ENCODE measurements around the gene DIDO1. TPM values are rescaled to one million over a fixed set of nuclear protein-coding genes. Genes with fewer than 3 reads are reported as not detected.

DIDO1 gene
- total and polyA plus RNA-seq, 2 of the 4 experiments (the other 2 are of a cell fraction): 21.8 to 28.1 TPM

GRCh38 chr20:62885046-62885895, 41.0 kb downstream of the DIDO1 start:
- intact Hi-C loops (cut with micrococcal nuclease): no loop called here
- no peak overlapping the region for H3K14ac ChIP-seq (replicated peaks; ENCODE audit: low read depth, low read length)
- in situ Hi-C loops (cut with MboI; ENCODE audit: low sequenced_read_pairs): no loop called here
- no peak overlapping the region for H3K56ac ChIP-seq (ENCODE audit: extremely low read depth, insufficient read depth, low read length)
- H3K4me2 ChIP-seq (ENCODE audit: low read depth, low read length): no peak overlapping the region
- H4K5ac ChIP-seq (ENCODE audit: low read depth, low read length): no peak overlapping the region
- H3K23ac ChIP-seq (ENCODE audit: low read depth, low read length): no peak overlapping the region
- H3K4me1 ChIP-seq (ENCODE audit: control insufficient read depth, insufficient read depth, low read length): peaks cover 11% of the 10 kb centered on the region
- dilution Hi-C loops (cut with HindIII; ENCODE audit: low sequenced_read_pairs, unreplicated experiment): no loop called here
- no peak overlapping the region for H3K4ac ChIP-seq (ENCODE audit: low read depth, low read length)
- no peak overlapping the region for H2AK9ac ChIP-seq (replicated peaks; ENCODE audit: low read depth, low read length, poor library complexity)
- POLR2A ChIA-PET (ENCODE audit: unreplicated experiment): interaction anchor here (0.6 kb wide), 1 partner anchor 51 kb away, joined by 3 read pairs; no protein-coding TSS in a partner anchor
- no peak overlapping the region for H2BK15ac ChIP-seq (ENCODE audit: low read depth, low read length)
- H4K20me1 ChIP-seq (ENCODE audit: insufficient read depth, low read length): peaks cover 20% of the 10 kb centered on the region
- H2BK120ac ChIP-seq (ENCODE audit: low read depth, low read length): no peak overlapping the region
- no peaks in the 10 kb centered on the region for H3K9me3 ChIP-seq (ENCODE audit: control insufficient read depth, insufficient read depth, low read length)
- no peak overlapping the region for H3K27ac ChIP-seq (ENCODE audit: insufficient read depth, low read length)
- no peak for TF ChIP-seq SMC3 (IDR thresholded peaks at IDR 0.05; ENCODE audit: low read depth, low read length)
- no peak for TF ChIP-seq CTCF (conservative IDR thresholded peaks at IDR 0.05; ENCODE audit: low read depth, low read length)
- TF ChIP-seq CEBPB (IDR thresholded peaks at IDR 0.05; ENCODE audit: low read depth, low read length): no peak
- no peak for TF ChIP-seq RFX5 (IDR thresholded peaks at IDR 0.05; ENCODE audit: low read depth, low read length)
- TF ChIP-seq RCOR1 (IDR thresholded peaks at IDR 0.05; ENCODE audit: insufficient replicate concordance, low read length): no peak
- no peak for TF ChIP-seq USF2 (IDR thresholded peaks at IDR 0.05; ENCODE audit: low read depth, low read length)
- no peak for TF ChIP-seq MAFK (IDR thresholded peaks at IDR 0.05; ENCODE audit: low read depth, low read length)
- no peak for TF ChIP-seq MAZ (IDR thresholded peaks at IDR 0.05; ENCODE audit: borderline replicate concordance, low read depth, low read length)
- TF ChIP-seq BHLHE40 (IDR thresholded peaks at IDR 0.05; ENCODE audit: low read depth, low read length): no peak
- no peak for TF ChIP-seq FOS (IDR thresholded peaks at IDR 0.05; ENCODE audit: low read depth, low read length)
- no peak for TF ChIP-seq MXI1 (IDR thresholded peaks at IDR 0.05; ENCODE audit: borderline replicate concordance, low read depth, low read length)
- TF ChIP-seq RAD21 (IDR thresholded peaks at IDR 0.05; ENCODE audit: low read length): no peak
- TF ChIP-seq NFE2L2 (IDR thresholded peaks at IDR 0.05; ENCODE audit: low read depth, low read length): no peak
- TF ChIP-seq ELK1 (IDR thresholded peaks at IDR 0.05; ENCODE audit: borderline replicate concordance, low read depth, low read length): no peak
- H3K9me1 ChIP-seq (ENCODE audit: insufficient read depth, low read length): peaks cover 11% of the 10 kb centered on the region
- no peak for ATAC-seq (ENCODE audit: low read depth)
- no peak overlapping the region for H3K18ac ChIP-seq (ENCODE audit: low read depth, low read length)
- no peak overlapping the region for H2AFZ ChIP-seq (replicated peaks; ENCODE audit: low read length, poor library complexity)
- no peak overlapping the region for H3K9ac ChIP-seq (ENCODE audit: low read depth, low read length)
- WGBS, 2 experiments (ENCODE audit: extremely low coverage in 2 of 2, insufficient read length in 1 of 2): 91% methylated on average over 13 of the region's 20 CpGs; no CpG with 5 or more reads in 1 of the 2 experiments
- no peak overlapping the region for H4K91ac ChIP-seq (ENCODE audit: insufficient read depth, low read depth, low read length)
- H3K27me3 ChIP-seq (ENCODE audit: control insufficient read depth, insufficient read depth, low read length): no peaks in the 10 kb centered on the region
- no TSS peak for BruUV-seq (replicated peaks)
- H3K36me3 ChIP-seq (ENCODE audit: control insufficient read depth, insufficient read depth, low read length): peaks cover 41% of the 10 kb centered on the region
- CTCF ChIA-PET: no interaction called here
- no peak overlapping the region for H4K8ac ChIP-seq (ENCODE audit: low read depth in 2 of 2, low read length in 2 of 2)
- no peak overlapping the region for H2AK5ac ChIP-seq (ENCODE audit: low read depth, low read length)
- no peak for DNase-seq
- peaks cover 0 to 20% of the 10 kb centered on the region in 2 experiments; a peak in 2 of 4 replicates for H3K79me1 ChIP-seq (ENCODE audit: low read depth in 1 of 2, low read length in 2 of 2)
- H3K4me3 ChIP-seq (ENCODE audit: insufficient read depth, low read depth, low read length): no peak overlapping the region
- H2BK5ac ChIP-seq (ENCODE audit: low read depth, low read length, poor library complexity, severe bottlenecking): no peak overlapping the region
- H2BK20ac ChIP-seq (ENCODE audit: low read depth, low read length): no peak overlapping the region

All from IMR-90 (cell line).